Measurements from ENCODE around the gene SLC30A1. TPM values are rescaled to one million over a fixed set of nuclear protein-coding genes. Genes with fewer than 3 reads are reported as not detected.

SLC30A1 gene
- total RNA-seq, 1 donor from 2014 or later = 6.9 TPM

DNA sequence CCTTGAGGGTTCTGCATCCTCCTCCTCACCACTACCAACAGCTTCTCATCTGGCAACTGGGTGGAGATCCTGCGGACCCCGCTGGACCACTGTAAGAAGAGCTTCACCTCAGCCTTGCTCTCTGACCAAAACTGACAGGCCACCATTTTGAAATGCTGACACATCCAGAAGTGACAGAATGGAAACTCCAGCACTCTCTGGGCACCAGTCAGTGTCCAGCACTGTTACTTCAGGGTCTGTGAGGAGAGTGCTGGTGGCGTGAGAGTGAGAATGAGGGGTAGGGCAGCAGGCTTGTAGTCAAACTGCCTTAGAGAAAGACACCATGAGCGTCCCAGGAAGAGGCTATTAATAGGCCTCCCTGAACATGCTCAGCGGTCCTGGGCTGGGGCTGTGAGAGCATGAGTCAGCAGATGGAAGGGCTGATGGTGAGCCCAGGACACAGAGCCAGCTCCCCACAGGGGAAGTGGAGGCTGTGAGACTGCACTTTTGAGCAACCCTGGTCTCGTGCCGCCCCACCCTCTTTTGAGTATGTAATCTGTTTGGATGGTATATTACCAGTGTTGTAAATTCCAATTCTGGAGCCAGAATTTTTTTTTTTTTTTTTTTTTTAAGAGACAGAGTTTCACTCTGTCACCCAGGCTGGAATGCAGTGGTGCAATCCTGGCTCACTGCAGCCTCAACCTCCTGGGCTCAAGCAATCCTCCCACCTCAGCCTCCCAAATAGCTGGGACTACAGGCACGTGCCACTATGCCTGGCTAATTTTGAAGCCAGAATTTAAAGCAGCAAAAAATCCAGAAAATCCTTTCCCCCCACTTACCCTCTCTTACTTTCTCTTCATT lies 34.4 kb upstream of the SLC30A1 start:
- TF ChIP-seq, protein P1, sequence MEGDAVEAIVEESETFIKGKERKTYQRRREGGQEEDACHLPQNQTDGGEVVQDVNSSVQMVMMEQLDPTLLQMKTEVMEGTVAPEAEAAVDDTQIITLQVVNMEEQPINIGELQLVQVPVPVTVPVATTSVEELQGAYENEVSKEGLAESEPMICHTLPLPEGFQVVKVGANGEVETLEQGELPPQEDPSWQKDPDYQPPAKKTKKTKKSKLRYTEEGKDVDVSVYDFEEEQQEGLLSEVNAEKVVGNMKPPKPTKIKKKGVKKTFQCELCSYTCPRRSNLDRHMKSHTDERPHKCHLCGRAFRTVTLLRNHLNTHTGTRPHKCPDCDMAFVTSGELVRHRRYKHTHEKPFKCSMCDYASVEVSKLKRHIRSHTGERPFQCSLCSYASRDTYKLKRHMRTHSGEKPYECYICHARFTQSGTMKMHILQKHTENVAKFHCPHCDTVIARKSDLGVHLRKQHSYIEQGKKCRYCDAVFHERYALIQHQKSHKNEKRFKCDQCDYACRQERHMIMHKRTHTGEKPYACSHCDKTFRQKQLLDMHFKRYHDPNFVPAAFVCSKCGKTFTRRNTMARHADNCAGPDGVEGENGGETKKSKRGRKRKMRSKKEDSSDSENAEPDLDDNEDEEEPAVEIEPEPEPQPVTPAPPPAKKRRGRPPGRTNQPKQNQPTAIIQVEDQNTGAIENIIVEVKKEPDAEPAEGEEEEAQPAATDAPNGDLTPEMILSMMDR (conservative IDR thresholded peaks at IDR 0.05; ENCODE audit: low read depth, low read length) = no peak
- no peak overlapping the region for H3K4me3 ChIP-seq (ENCODE audit: low read depth, low read length)
- DNase-seq (ENCODE audit: low read depth) = peak; percentile 38

DNA sequence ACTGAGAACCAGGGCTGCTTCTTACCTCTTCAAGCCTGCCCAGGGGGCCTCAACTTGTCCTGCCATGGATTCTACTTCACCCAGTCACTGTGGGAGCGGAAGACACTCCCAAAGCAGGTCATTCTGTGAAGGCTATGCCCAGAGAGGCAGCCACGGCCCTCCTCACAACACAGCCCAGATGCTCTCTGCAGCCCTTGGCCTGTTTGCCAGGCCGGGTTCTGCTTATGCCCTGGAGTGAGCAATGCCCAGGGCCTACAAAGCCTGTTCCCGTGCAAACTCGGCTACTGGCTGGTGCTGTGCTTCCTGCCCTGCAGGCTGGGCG lies 33.8 kb upstream of the SLC30A1 start:
- no peak overlapping the region for H3K4me3 ChIP-seq (ENCODE audit: low read depth, low read length)
- TF ChIP-seq, protein P1 (conservative IDR thresholded peaks at IDR 0.05; ENCODE audit: low read depth, low read length) = no peak
- no peak for DNase-seq (ENCODE audit: low read depth)

DNA sequence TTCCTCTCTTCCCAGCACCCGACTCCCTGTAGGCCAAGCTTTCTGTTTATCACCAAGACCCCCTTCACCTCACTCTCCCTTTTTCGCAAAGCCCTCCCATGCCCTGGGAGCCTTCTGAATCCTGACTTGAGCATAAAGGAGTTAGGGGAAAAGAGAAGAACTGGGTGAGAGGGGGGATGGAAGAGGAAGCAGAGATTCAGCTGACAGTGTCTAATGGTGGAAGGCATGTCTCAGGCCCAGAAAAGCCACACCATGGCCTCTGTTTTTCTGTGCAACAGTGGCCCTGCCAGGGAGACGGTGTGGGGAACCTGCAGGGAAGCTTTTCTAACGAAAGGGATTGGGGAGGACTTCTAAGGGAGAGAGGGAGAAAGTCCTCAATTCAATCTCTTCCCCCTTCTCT lies 32.9 kb upstream of the SLC30A1 start:
- DNase-seq (ENCODE audit: low read depth) = no peak
- no peak overlapping the region for H3K4me3 ChIP-seq (ENCODE audit: low read depth, low read length)
- TF ChIP-seq, protein P1 (conservative IDR thresholded peaks at IDR 0.05; ENCODE audit: low read depth, low read length) = no peak

DNA sequence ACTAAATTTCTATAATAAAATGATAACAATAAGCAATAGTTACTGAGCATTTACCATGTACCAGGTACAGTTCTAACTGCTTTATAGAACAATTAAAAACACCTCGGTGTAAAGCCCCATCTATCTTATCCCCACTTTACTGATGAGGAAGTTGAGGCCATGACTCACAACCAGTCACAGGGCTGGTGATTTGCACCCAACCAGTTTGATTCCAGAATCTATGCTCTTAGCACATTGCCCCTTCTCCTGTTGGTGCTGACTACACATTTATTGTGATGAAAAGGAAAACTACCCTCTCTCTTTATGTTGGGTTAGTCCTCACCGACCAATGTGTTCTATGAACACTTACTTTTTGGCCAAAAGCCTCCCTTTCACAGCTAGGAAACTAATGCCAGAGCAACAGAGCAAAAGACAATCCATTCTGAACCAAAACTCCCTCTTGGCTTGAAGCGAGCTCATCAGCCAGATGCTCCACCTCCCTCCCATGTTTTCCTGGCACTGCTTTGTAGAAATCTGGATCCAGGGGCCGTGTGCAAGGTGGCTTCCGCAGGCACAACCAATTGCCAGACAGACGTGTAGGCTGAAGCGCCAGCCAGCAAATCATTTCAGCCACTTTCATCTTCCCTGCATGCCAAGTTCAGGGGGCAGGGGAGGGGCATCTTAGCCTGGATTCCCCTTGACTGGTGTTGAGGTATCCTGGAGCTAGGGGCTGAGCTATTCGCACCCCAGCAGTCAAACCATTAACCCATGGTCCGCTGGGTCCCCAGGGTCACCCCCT lies 32.0 kb upstream of the SLC30A1 start:
- DNase-seq (ENCODE audit: low read depth) = no peak
- TF ChIP-seq, protein P1 (conservative IDR thresholded peaks at IDR 0.05; ENCODE audit: low read depth, low read length) = no peak
- no peak overlapping the region for H3K4me3 ChIP-seq (ENCODE audit: low read depth, low read length)

DNA sequence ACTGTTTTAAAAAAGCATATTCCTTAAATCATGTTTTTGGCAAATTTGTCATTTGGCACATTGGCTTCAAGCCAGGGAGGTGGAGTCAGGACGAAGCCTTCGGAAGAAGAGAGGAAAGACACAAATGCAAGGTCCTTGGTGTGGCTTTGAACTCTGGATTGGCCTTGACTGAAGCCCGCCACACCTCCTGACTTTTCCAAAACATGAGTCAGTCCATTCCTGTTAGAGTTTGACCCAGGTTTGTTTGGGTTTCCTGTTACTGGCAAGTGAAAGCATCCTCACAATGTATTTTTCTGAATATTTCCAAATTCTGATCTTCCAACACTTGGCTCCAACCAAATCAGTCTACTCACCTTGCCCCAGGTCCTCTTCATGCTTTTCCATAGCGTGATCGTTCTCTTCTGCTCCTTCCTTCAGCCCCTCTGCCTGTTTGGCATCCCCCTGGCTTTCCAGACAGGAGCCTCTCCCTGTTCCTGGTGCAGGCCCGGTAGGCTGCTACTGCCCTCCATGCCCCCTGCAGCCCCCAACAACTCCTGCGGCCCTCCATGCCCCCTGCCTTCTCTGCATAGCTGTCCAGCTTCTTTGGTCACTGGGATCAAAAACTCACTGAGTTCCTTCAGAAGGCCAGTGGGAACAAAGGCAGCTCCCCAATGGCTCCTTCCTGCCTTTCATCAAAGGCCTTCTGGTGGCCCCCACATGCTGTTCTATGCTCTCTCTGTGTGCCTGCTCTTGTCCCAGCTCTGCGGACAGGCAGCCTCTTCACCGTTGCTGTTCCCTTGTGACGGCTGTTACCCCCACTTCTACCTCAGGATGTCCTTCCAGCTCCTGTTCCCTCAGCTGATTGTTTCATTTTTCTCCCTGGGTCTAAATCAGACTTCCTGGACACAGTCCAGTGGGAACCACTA lies 30.4 kb upstream of the SLC30A1 start:
- no peak for DNase-seq (ENCODE audit: low read depth)
- TF ChIP-seq, protein P1 (conservative IDR thresholded peaks at IDR 0.05; ENCODE audit: low read depth, low read length) = no peak
- no peak overlapping the region for H3K4me3 ChIP-seq (ENCODE audit: low read depth, low read length)

DNA sequence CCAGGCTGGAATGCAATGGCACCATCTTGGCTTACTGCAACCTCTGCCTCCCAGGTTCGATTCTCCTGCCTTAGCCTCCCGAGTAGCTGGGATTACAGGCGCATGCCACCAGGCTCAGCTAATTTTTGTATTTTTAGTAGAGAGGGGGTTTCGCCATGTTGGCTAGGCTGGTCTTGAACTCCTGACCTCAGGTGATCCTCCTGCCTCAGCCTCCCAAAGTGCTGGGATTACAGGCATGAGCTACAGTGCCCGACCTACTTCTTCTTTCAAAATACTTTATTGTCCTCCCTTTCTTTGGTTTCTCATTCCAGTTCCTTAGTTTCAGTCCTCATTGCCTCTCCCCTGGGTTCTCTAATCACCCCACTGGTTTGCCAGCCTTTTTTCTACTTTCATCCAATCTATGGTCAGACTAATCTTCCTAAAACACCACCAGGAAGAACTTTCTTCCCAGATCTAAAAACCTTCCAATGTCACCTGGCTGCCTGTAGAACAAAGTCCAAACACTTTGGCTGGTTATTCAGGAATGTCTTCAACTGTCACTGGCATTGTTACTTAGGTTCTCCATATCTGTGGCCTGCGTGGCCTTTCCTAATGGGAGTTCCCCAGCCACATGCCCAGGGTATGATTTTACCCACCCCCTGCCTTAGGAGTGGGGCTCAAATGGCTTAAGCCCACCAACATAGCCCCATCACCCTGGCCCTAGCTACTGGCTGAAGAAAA lies 29.0 kb upstream of the SLC30A1 start:
- TF ChIP-seq, protein P1 (conservative IDR thresholded peaks at IDR 0.05; ENCODE audit: low read depth, low read length) = no peak
- DNase-seq (ENCODE audit: low read depth) = no peak

More for the DNA sequence above, 29.0 kb upstream of the SLC30A1 start:
- H3K4me3 ChIP-seq (ENCODE audit: low read depth, low read length) = no peak overlapping the region
